GM23338 (cell line): ENCODE results near the gene SUCLG2. TPM values are rescaled to one million over a fixed set of nuclear protein-coding genes. Genes with fewer than 3 reads are reported as not detected.
A peak's percentile ranks its signal among the peaks of the same experiment; 100 is the strongest.

ENCODE experiments used
- ATAC-seq: fragments of 200-7000 bp; cut with Tn5 transposase; 3 replicates; pipeline ENCODE4 v1.9.1; 2020
- DNase-seq: peaks from one replicate; pipeline ENCODE4 v3.0.0-alpha.2; 2015; ENCODE audit warnings: low spot score
- H2AFZ ChIP-seq: fragments of 200-600 bp; sonication (generic); 2 replicates; pipeline ENCODE4 v1.8.0; 2016; ENCODE audit warnings: antibody characterized with exemption, mild to moderate bottlenecking, moderate library complexity
- H3F3A ChIP-seq: fragments of 200-600 bp; sonication (generic); replicated peaks from 2 replicates; pipeline ENCODE4 v1.8.0; 2017; ENCODE audit warnings: antibody characterized with exemption, mixed run types, low read depth
- H3K27ac ChIP-seq: fragments of 200-600 bp; sonication (generic); 2 replicates; pipeline ENCODE4 v1.6.1; 2016; ENCODE audit warnings: low read depth
- H3K27me3 ChIP-seq: fragments of 200-600 bp; sonication (generic); 2 replicates; pipeline ENCODE4 v1.8.0; 2016; ENCODE audit warnings: mild to moderate bottlenecking, mixed run types, moderate library complexity; ENCODE audit not compliant: insufficient read depth
- H3K36me3 ChIP-seq: fragments of 200-600 bp; sonication (generic); 2 replicates; pipeline ENCODE4 v1.8.0; 2016; ENCODE audit warnings: mild to moderate bottlenecking; ENCODE audit not compliant: insufficient read depth
- H3K4me1 ChIP-seq: fragments of 200-600 bp; sonication (generic); 2 replicates; pipeline ENCODE4 v1.8.0; 2016; ENCODE audit warnings: mild to moderate bottlenecking, moderate library complexity; ENCODE audit not compliant: insufficient read depth
- H3K4me2 ChIP-seq: fragments of 200-600 bp; sonication (generic); 2 replicates; pipeline ENCODE4 v1.7.1; 2017; ENCODE audit warnings: mixed run types
- H3K4me3 ChIP-seq: fragments of 200-600 bp; sonication (generic); 2 replicates; pipeline ENCODE4 v1.6.1; 2016; ENCODE audit warnings: mixed run types
- H3K79me2 ChIP-seq: fragments of 200-600 bp; sonication (generic); replicated peaks from 2 replicates; pipeline ENCODE4 v1.8.0; 2017; ENCODE audit warnings: mild to moderate bottlenecking; ENCODE audit not compliant: insufficient read depth
- H3K9me2 ChIP-seq: fragments of 200-600 bp; sonication (generic); 2 replicates; pipeline ENCODE4 v1.8.0; 2017; ENCODE audit not compliant: insufficient read depth
- H4K20me1 ChIP-seq: fragments of 200-600 bp; sonication (generic); replicated peaks from 2 replicates; pipeline ENCODE4 v1.8.0; 2017; ENCODE audit warnings: mild to moderate bottlenecking; ENCODE audit not compliant: insufficient read depth
- H3K27ac Mint-ChIP-seq: 2 replicates; pipeline ENCODE4 v1.8.0; 2020; ENCODE audit warnings: inconsistent platforms, mild to moderate bottlenecking, moderate library complexity, mixed read lengths
- H3K27me3 Mint-ChIP-seq: 3 replicates; pipeline ENCODE4 v1.8.0; 2022; ENCODE audit warnings: low read depth, mild to moderate bottlenecking, moderate library complexity, mixed read lengths, inconsistent platforms; ENCODE audit not compliant: insufficient read depth, poor library complexity
- H3K36me3 Mint-ChIP-seq: 3 replicates; pipeline ENCODE4 v1.8.0; 2021; ENCODE audit warnings: low read depth, mild to moderate bottlenecking, inconsistent platforms, moderate library complexity, mixed read lengths
- H3K4me1 Mint-ChIP-seq: 3 replicates; pipeline ENCODE4 v1.8.0; 2020; ENCODE audit warnings: mild to moderate bottlenecking, inconsistent platforms, mixed read lengths
- H3K4me3 Mint-ChIP-seq: 3 replicates; pipeline ENCODE4 v1.8.0; 2021; ENCODE audit warnings: moderate library complexity, mild to moderate bottlenecking, inconsistent platforms, mixed read lengths
- H3K9me3 Mint-ChIP-seq: 3 replicates; pipeline ENCODE4 v1.8.0; 2020; ENCODE audit warnings: moderate library complexity, mild to moderate bottlenecking, inconsistent platforms, mixed read lengths
- CREB1 ChIP-seq: fragments of 250-450 bp; sonication (Bioruptor Pico); IDR thresholded peaks from 2 replicates; pipeline ENCODE4 v1.5.0; 2020; ENCODE audit warnings: low read depth, mild to moderate bottlenecking, moderate library complexity
- CTCF ChIP-seq, 2 experiments: fragments of 200-600 bp in 1 of 2; sonication (generic) in 1 of 2; conservative IDR thresholded peaks; 2 replicates each; pipeline versions ENCODE4 v1.5.1 to v1.6.1; 2016 to 2017; ENCODE audit warnings: antibody characterized with exemption in 2 of 2, low read depth in 2 of 2, mild to moderate bottlenecking in 2 of 2, moderate library complexity in 1 of 2
- EZH2phosphoT487 ChIP-seq: fragments of 200-600 bp; sonication (generic); IDR thresholded peaks from one replicate; pipeline ENCODE4 v1.8.1; 2018; ENCODE audit warnings: antibody characterized with exemption; ENCODE audit not compliant: unreplicated experiment
- JUNB ChIP-seq: IDR thresholded peaks from one replicate; pipeline ENCODE4 v1.6.1; 2016; ENCODE audit warnings: antibody characterized with exemption; ENCODE audit not compliant: unreplicated experiment
- STAT1 ChIP-seq: IDR thresholded peaks from one replicate; pipeline ENCODE4 v1.6.1; 2016; ENCODE audit warnings: antibody characterized with exemption; ENCODE audit not compliant: unreplicated experiment
- ZNF114 ChIP-seq: fragments of 250-450 bp; sonication (Bioruptor Pico); IDR thresholded peaks from 2 replicates; pipeline ENCODE4 v1.5.0; 2020; ENCODE audit warnings: mild to moderate bottlenecking, moderate library complexity
- ZNF462 ChIP-seq: fragments of 250-450 bp; sonication (Bioruptor Pico); IDR thresholded peaks from 2 replicates; pipeline ENCODE4 v1.5.0; 2020; ENCODE audit warnings: mild to moderate bottlenecking, moderate library complexity
- polyA plus RNA-seq: library from polyadenylated mRNA; unstranded; fragments of >200 nt; fragmentation: Nextera tagmentation; extraction: Ambion mirVana; gene quantifications from 2 replicates; pipeline ENCODE4 v1.2.1, GENCODE V29; 2016
- total RNA-seq: library from RNA; depleted of rRNA; stranded (reverse); fragments of >200 nt; shearing (Covaris generic); gene quantifications from 2 replicates; pipeline ENCODE4 v1.2.3, GENCODE V29; 2014

Gene SUCLG2
- total and polyA plus RNA-seq, 2 experiments from 2014 or later = 29.3 to 39.0 TPM

- TF ChIP-seq ZNF462 (CRISPR knock-in tag) = no peak
- TF ChIP-seq CTCF (conservative IDR thresholded peaks at IDR 0.05; ENCODE audit: low read depth in 2 of 2) = no peak
- TF ChIP-seq CREB1 (CRISPR knock-in tag) = no peak
- no peak for TF ChIP-seq STAT1
- no peak for TF ChIP-seq ZNF114 (CRISPR knock-in tag)
- TF ChIP-seq EZH2phosphoT487 = no peak
Observed at GRCh38 chr3:67637255-67637900, 17.0 kb downstream of the SUCLG2 start (continued).

GRCh38 chr3:67635806-67636205 is 18.6 kb downstream of the SUCLG2 start:
- Mint-ChIP-seq H3K4me1 (peaks cover 11% of the 10 kb centered on the region), H3K36me3 (no peaks in the 10 kb centered on the region; the same call in 1 of the 3 replicates), H3K9me3 (no peaks in the 10 kb centered on the region), H3K27ac (peak overlapping the region; percentile 80), H3K4me3 (no peak overlapping the region), H3K27me3 (no peaks in the 10 kb centered on the region)
- no peak for ATAC-seq
- Histone ChIP-seq H3K27ac (no peak overlapping the region), H3K27me3 (no peaks in the 10 kb centered on the region), H3K36me3 (no peaks in the 10 kb centered on the region), H3F3A (no peaks in the 10 kb centered on the region), H3K4me2 (no peak overlapping the region), H2AFZ (no peak overlapping the region), H3K4me1 (peaks cover 11% of the 10 kb centered on the region; the same call in 1 of the 2 replicates), H4K20me1 (0 out of 2 replicates have a peak, but pooled peaks cover 5% of the 10 kb centered on the region), H3K9me2 (0 out of 2 replicates have a peak, but pooled peaks cover 3% of the 10 kb centered on the region), H3K4me3 (no peak overlapping the region), H3K79me2 (peaks cover 33% of the 10 kb centered on the region)
- no peak for TF ChIP-seq JUNB
- TF ChIP-seq CTCF (conservative IDR thresholded peaks at IDR 0.05; ENCODE audit: low read depth in 2 of 2) = no peak
- DNase-seq = no peak
